ENCODE data around the gene ZNF750. TPM values are rescaled to one million over a fixed set of nuclear protein-coding genes. Genes with fewer than 3 reads are reported as not detected.

ZNF750 gene
- total RNA-seq, 1 experiment from 2014 or later, result 0.14 TPM

- no peaks in the 10 kb centered on the region for H3K9me3 ChIP-seq
- CTCF ChIA-PET, result interaction anchor here (0.7 to 2.7 kb wide), 9 partner anchors 8 to 136 kb away, joined by 3 to 38 read pairs (median 4); no protein-coding TSS in a partner anchor
- POLR2A ChIA-PET, result no interaction called here
- BruUV-seq (replicated peaks), result no TSS peak
- H3K9me3 Mint-ChIP-seq (ENCODE audit: unreplicated experiment), result no peaks in the 10 kb centered on the region
- H3K4me1 ChIP-seq, result peaks cover 32% of the 10 kb centered on the region
- peak overlapping the region; percentile 68 for H3K27ac Mint-ChIP-seq (ENCODE audit: unreplicated experiment)
- intact Hi-C loops (cut with micrococcal nuclease; ENCODE audit: unreplicated experiment), result loop anchor here (1.0 kb wide), 2 partner anchors 13 to 36 kb away; no protein-coding TSS in a partner anchor
- H3K4me3 Mint-ChIP-seq (ENCODE audit: unreplicated experiment), result peak overlapping the region; percentile 68
- H3K36me3 Mint-ChIP-seq (ENCODE audit: insufficient read depth, unreplicated experiment), result peaks cover 37% of the 10 kb centered on the region
- peaks cover 52% of the 10 kb centered on the region for H3K4me1 Mint-ChIP-seq (ENCODE audit: low read depth, unreplicated experiment)
- H3K4me3 ChIP-seq (ENCODE audit: low read depth, low read length), result no peak overlapping the region
- no peaks in the 10 kb centered on the region for H3K27me3 Mint-ChIP-seq (ENCODE audit: insufficient read depth, unreplicated experiment)
- H3K36me3 ChIP-seq (ENCODE audit: control insufficient read depth, insufficient read depth, low read length), result no peaks in the 10 kb centered on the region
- peak; percentile 80 to 83 for DNase-seq
- peak in 1 of 2 experiments; percentile 67 for TF ChIP-seq CTCF (IDR thresholded peaks at IDR 0.05; ENCODE audit: insufficient read depth in 1 of 2, low read depth in 1 of 2, low read length in 1 of 2, severe bottlenecking in 1 of 2, unreplicated experiment in 1 of 2)
- H3K27me3 ChIP-seq (replicated peaks; ENCODE audit: control insufficient read depth, insufficient read depth, low read length), result no peaks in the 10 kb centered on the region
Observed at GRCh38 chr17:82876602-82877379, 37.0 kb upstream of the ZNF750 start.

DNA sequence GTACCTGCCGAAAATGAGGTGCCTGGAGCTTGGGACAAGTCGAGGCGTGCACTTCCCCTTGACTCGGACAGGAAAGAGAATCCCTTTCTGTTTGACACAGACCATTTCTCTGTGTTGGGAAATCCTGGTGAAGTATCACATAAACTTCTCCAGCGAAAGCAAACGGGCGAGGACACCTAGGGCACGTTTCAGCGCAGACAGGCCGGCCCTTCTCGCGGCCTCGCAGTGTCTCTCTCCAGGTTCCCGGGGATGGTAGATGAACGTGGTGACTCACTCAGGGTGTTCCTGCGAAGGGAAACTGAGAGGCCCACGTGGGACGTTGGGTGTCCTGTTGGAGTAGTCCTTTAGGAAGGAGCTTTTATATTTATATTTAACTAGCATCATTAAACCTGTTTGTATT lies 36.3 kb upstream of the ZNF750 start:
- peak overlapping the region; percentile 68 for H3K4me3 Mint-ChIP-seq (ENCODE audit: unreplicated experiment)
- Histone ChIP-seq H3K4me3 (ENCODE audit: low read depth, low read length) (no peak overlapping the region), H3K9me3 (no peaks in the 10 kb centered on the region), H3K27me3 (replicated peaks; ENCODE audit: control insufficient read depth, insufficient read depth, low read length) (no peaks in the 10 kb centered on the region), H3K4me1 (peaks cover 26% of the 10 kb centered on the region), H3K36me3 (ENCODE audit: control insufficient read depth, insufficient read depth, low read length) (no peaks in the 10 kb centered on the region)
- DNase-seq, result peak; percentile 52 to 67
- peaks cover 31% of the 10 kb centered on the region for H3K36me3 Mint-ChIP-seq (ENCODE audit: insufficient read depth, unreplicated experiment)
- no peaks in the 10 kb centered on the region for H3K27me3 Mint-ChIP-seq (ENCODE audit: insufficient read depth, unreplicated experiment)
- CTCF ChIA-PET, result interaction anchor here (0.7 to 2.7 kb wide), 8 partner anchors 9 to 94 kb away, joined by 3 to 38 read pairs (median 4); no protein-coding TSS in a partner anchor
- peak in 1 of 2 experiments; percentile 1 for TF ChIP-seq CTCF (IDR thresholded peaks at IDR 0.05; ENCODE audit: insufficient read depth in 1 of 2, low read depth in 1 of 2, low read length in 1 of 2, severe bottlenecking in 1 of 2, unreplicated experiment in 1 of 2)
- H3K9me3 Mint-ChIP-seq (ENCODE audit: unreplicated experiment), result no peaks in the 10 kb centered on the region
- no TSS peak for BruUV-seq (replicated peaks)
- peaks cover 46% of the 10 kb centered on the region for H3K4me1 Mint-ChIP-seq (ENCODE audit: low read depth, unreplicated experiment)
- POLR2A ChIA-PET, result no interaction called here
- peak overlapping the region; percentile 68 for H3K27ac Mint-ChIP-seq (ENCODE audit: unreplicated experiment)
- intact Hi-C loops (cut with micrococcal nuclease; ENCODE audit: unreplicated experiment), result loop anchor here (1.0 kb wide), 2 partner anchors 13 to 36 kb away; no protein-coding TSS in a partner anchor

- Histone ChIP-seq H3K27me3 (replicated peaks; ENCODE audit: control insufficient read depth, insufficient read depth, low read length) (no peaks in the 10 kb centered on the region), H3K4me1 (peaks cover 23% of the 10 kb centered on the region), H3K4me3 (ENCODE audit: low read depth, low read length) (peak overlapping the region; percentile 16), H3K9me3 (no peaks in the 10 kb centered on the region), H3K36me3 (ENCODE audit: control insufficient read depth, insufficient read depth, low read length) (no peaks in the 10 kb centered on the region)
- H3K27ac Mint-ChIP-seq (ENCODE audit: unreplicated experiment), result peak overlapping the region; percentile 86
- H3K27me3 Mint-ChIP-seq (ENCODE audit: insufficient read depth, unreplicated experiment), result no peaks in the 10 kb centered on the region
- ChIA-PET CTCF (interaction anchor here (0.9 to 2.7 kb wide), 5 partner anchors 14 to 94 kb away, joined by 3 to 38 read pairs (median 7); no protein-coding TSS in a partner anchor), POLR2A (interaction anchor here (1.0 kb wide), 1 partner anchor 15 kb away, joined by 3 read pairs; no protein-coding TSS in a partner anchor)
- no TSS peak for BruUV-seq (replicated peaks)
- H3K36me3 Mint-ChIP-seq (ENCODE audit: insufficient read depth, unreplicated experiment), result peaks cover 26% of the 10 kb centered on the region
- H3K9me3 Mint-ChIP-seq (ENCODE audit: unreplicated experiment), result no peaks in the 10 kb centered on the region
- peak overlapping the region; percentile 68 for H3K4me3 Mint-ChIP-seq (ENCODE audit: unreplicated experiment)
- TF ChIP-seq CTCF (IDR thresholded peaks at IDR 0.05; ENCODE audit: insufficient read depth in 1 of 2, low read depth in 1 of 2, low read length in 1 of 2, severe bottlenecking in 1 of 2, unreplicated experiment in 1 of 2), result no peak
- H3K4me1 Mint-ChIP-seq (ENCODE audit: low read depth, unreplicated experiment), result peaks cover 39% of the 10 kb centered on the region
- intact Hi-C loops (cut with micrococcal nuclease; ENCODE audit: unreplicated experiment), result no loop called here
- DNase-seq, result peak; percentile 89
Observed at GRCh38 chr17:82875407-82875856, 35.6 kb upstream of the ZNF750 start.
